Activated naive CD8-positive, alpha-beta T cell treated with anti-CD3 and anti-CD28 coated beads, Interleukin-2, amount 50 U/mL, for 24 hours (primary cell): ENCODE results near the gene TES.
"Not testable (repeated sequence)": the region's sequence is repeated elsewhere in the genome, so short reads cannot be mapped to it uniquely, and the experiment has no call there.

Source experiments
- ATAC-seq: fragments of 150-1000 bp; cut with Tn5 transposase; one replicate; pipeline ENCODE4 v1.10.0; 2021
- DNase-seq: peaks from one replicate; pipeline ENCODE4 v3.0.0; 2021
- H3K27ac Mint-ChIP-seq: one replicate; pipeline ENCODE4 v1.8.0; 2021; ENCODE audit warnings: mild to moderate bottlenecking, mixed read lengths
- H3K27me3 Mint-ChIP-seq: one replicate; pipeline ENCODE4 v1.8.0; 2021; ENCODE audit warnings: mixed read lengths
- H3K36me3 Mint-ChIP-seq: one replicate; pipeline ENCODE4 v1.8.0; 2021; ENCODE audit warnings: low read depth, mixed read lengths
- H3K4me1 Mint-ChIP-seq: one replicate; pipeline ENCODE4 v1.8.0; 2021; ENCODE audit warnings: mixed read lengths
- H3K4me3 Mint-ChIP-seq: one replicate; pipeline ENCODE4 v1.8.0; 2021; ENCODE audit warnings: mild to moderate bottlenecking, moderate library complexity, mixed read lengths
- H3K9me3 Mint-ChIP-seq: one replicate; pipeline ENCODE4 v1.8.0; 2021; ENCODE audit warnings: mixed read lengths

TES gene

GRCh38 chr7:116236020-116236630, 25.8 kb downstream of the TES start:
- H3K9me3 Mint-ChIP-seq: no peaks in the 10 kb centered on the region
- peak; percentile 56 for ATAC-seq
- no peaks in the 10 kb centered on the region for H3K27me3 Mint-ChIP-seq
- peak; percentile 43 for DNase-seq
- H3K36me3 Mint-ChIP-seq: peaks cover 23% of the 10 kb centered on the region
- H3K4me1 Mint-ChIP-seq: peaks cover 64% of the 10 kb centered on the region
- no peak overlapping the region for H3K4me3 Mint-ChIP-seq
- H3K27ac Mint-ChIP-seq: no peak overlapping the region

- peaks cover 42% of the 10 kb centered on the region for H3K4me1 Mint-ChIP-seq
- no peak overlapping the region for H3K27ac Mint-ChIP-seq
- H3K9me3 Mint-ChIP-seq: no peaks in the 10 kb centered on the region
- ATAC-seq (no peak), DNase-seq (no peak)
- H3K36me3 Mint-ChIP-seq: peaks cover 36% of the 10 kb centered on the region
- H3K4me3 Mint-ChIP-seq: no peak overlapping the region
- no peaks in the 10 kb centered on the region for H3K27me3 Mint-ChIP-seq
These were observed 28.7 kb downstream of the TES start for GRCh38 chr7:116239020-116239419.

DNA sequence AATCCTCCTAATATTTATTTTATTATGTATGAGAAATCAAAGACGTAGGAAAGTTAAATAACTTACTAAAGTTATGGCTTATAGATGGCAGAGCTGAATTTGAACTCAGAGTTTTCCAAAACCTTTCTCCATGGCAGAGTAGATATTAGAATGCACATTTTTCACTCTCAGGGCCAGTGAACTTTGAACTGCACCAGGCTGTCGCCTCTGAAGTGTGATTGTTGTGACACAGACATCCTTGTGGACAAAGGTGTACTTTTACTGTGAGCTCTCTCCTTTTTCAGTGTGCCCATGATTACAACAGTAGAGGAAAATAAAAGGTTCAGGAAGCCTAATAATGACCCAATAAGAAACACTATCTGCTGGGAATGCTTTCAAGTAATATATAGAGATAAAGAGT, 29.1 kb downstream of the TES start:
- Mint-ChIP-seq H3K4me1 (peaks cover 37% of the 10 kb centered on the region), H3K9me3 (no peaks in the 10 kb centered on the region), H3K4me3 (no peak overlapping the region), H3K36me3 (peaks cover 40% of the 10 kb centered on the region), H3K27me3 (no peaks in the 10 kb centered on the region), H3K27ac (no peak overlapping the region)
- no peak for ATAC-seq
- DNase-seq: no peak

GRCh38 chr7:116240024-116240668, 29.8 kb downstream of the TES start:
- no peak for ATAC-seq
- no peak overlapping the region for H3K27ac Mint-ChIP-seq
- peaks cover 31% of the 10 kb centered on the region for H3K4me1 Mint-ChIP-seq

DNA sequence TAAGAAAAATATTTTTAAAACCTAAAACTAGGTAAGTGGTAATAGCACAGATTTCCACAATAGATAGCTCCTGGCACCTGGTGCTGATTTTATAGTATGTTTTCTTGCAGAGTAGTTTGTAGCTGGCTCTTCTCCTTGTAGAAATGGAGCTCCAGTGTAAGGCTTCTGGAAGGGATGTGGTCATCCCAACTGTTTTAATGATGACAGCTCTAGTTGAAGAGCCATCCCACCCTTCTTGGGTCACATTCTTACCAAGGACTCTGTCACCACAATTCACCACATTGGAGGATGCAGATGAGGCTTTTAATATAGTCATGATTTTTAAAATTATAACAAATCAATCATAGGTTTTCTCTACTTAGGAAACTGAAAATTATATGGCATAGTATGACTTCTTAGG, 31.0 kb downstream of the TES start:
- Mint-ChIP-seq H3K9me3 (peaks cover 7% of the 10 kb centered on the region), H3K4me3 (no peak overlapping the region), H3K36me3 (peaks cover 57% of the 10 kb centered on the region), H3K27ac (no peak overlapping the region), H3K4me1 (peaks cover 33% of the 10 kb centered on the region), H3K27me3 (no peaks in the 10 kb centered on the region)
- ATAC-seq (no peak), DNase-seq (no peak)

More at GRCh38 chr7:116240024-116240668, 29.8 kb downstream of the TES start:
- H3K36me3 Mint-ChIP-seq: peaks cover 47% of the 10 kb centered on the region
- no peak for DNase-seq
- peaks cover 2% of the 10 kb centered on the region for H3K9me3 Mint-ChIP-seq
- H3K27me3 Mint-ChIP-seq: no peaks in the 10 kb centered on the region
- no peak overlapping the region for H3K4me3 Mint-ChIP-seq

- Mint-ChIP-seq H3K9me3 (peaks cover 14% of the 10 kb centered on the region), H3K27ac (no peak overlapping the region), H3K4me3 (no peak overlapping the region), H3K36me3 (peaks cover 57% of the 10 kb centered on the region), H3K27me3 (no peaks in the 10 kb centered on the region), H3K4me1 (peaks cover 38% of the 10 kb centered on the region)
- DNase-seq (no peak), ATAC-seq (no peak)
These were observed 31.8 kb downstream of the TES start for GRCh38 chr7:116242178-116242577.

- Mint-ChIP-seq H3K4me1 (peaks cover 33% of the 10 kb centered on the region), H3K27me3 (no peaks in the 10 kb centered on the region), H3K4me3 (no peak overlapping the region), H3K36me3 (peaks cover 54% of the 10 kb centered on the region), H3K27ac (no peak overlapping the region), H3K9me3 (peaks cover 14% of the 10 kb centered on the region)
- DNase-seq (no peak), ATAC-seq (no peak)
These were observed 32.4 kb downstream of the TES start for GRCh38 chr7:116242759-116243158.

DNA sequence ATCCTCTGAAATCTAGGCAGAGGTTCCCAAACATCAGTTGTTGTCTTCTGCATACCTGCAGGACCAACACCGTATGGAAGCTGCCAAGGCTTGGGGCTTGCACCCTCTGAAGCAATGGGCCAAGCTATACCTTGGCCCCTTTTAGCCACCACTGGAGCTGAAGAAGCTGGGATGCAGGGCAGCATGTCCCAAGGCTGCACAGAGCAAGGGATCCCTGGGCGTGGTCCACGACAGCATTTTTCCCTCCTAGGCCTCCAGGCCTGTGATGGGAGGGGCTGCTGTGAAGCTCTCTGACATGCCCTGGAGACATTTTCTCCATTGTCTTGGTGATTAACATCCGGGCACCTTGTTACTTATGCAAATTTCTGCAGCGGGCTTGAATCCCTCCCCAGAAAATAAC, 34.5 kb downstream of the TES start:
- peaks cover 14% of the 10 kb centered on the region for H3K9me3 Mint-ChIP-seq
- ATAC-seq, DNase-seq, H3K27me3 Mint-ChIP-seq, H3K27ac Mint-ChIP-seq, H3K4me3 Mint-ChIP-seq: not testable (repeated sequence)
- peaks cover 25% of the 10 kb centered on the region for H3K4me1 Mint-ChIP-seq
- peaks cover 57% of the 10 kb centered on the region for H3K36me3 Mint-ChIP-seq

- Mint-ChIP-seq H3K4me1 (peaks cover 23% of the 10 kb centered on the region), H3K4me3 (no peak overlapping the region), H3K27me3 (no peaks in the 10 kb centered on the region), H3K9me3 (peaks cover 14% of the 10 kb centered on the region), H3K27ac (peak overlapping the region; percentile 59), H3K36me3 (peaks cover 61% of the 10 kb centered on the region)
- ATAC-seq: peak; percentile 86
- no peak for DNase-seq
These were observed 36.0 kb downstream of the TES start for GRCh38 chr7:116246357-116246756.

GRCh38 chr7:116249969-116250553, 39.7 kb downstream of the TES start:
- H3K27me3 Mint-ChIP-seq: no peaks in the 10 kb centered on the region
- H3K9me3 Mint-ChIP-seq: peaks cover 13% of the 10 kb centered on the region
- peaks cover 25% of the 10 kb centered on the region for H3K4me1 Mint-ChIP-seq
- H3K4me3 Mint-ChIP-seq: no peak overlapping the region
- H3K27ac Mint-ChIP-seq: no peak overlapping the region
- DNase-seq: no peak
- H3K36me3 Mint-ChIP-seq: peaks cover 52% of the 10 kb centered on the region
- ATAC-seq: peak; percentile 45

- peaks cover 10% of the 10 kb centered on the region for H3K4me1 Mint-ChIP-seq
- H3K4me3 Mint-ChIP-seq: no peak overlapping the region
- DNase-seq (no peak), ATAC-seq (no peak)
- peaks cover 42% of the 10 kb centered on the region for H3K36me3 Mint-ChIP-seq
- no peak overlapping the region for H3K27ac Mint-ChIP-seq
- H3K9me3 Mint-ChIP-seq: peaks cover 3% of the 10 kb centered on the region
- H3K27me3 Mint-ChIP-seq: no peaks in the 10 kb centered on the region
These were observed 41.3 kb downstream of the TES start for GRCh38 chr7:116251675-116252074.

DNA sequence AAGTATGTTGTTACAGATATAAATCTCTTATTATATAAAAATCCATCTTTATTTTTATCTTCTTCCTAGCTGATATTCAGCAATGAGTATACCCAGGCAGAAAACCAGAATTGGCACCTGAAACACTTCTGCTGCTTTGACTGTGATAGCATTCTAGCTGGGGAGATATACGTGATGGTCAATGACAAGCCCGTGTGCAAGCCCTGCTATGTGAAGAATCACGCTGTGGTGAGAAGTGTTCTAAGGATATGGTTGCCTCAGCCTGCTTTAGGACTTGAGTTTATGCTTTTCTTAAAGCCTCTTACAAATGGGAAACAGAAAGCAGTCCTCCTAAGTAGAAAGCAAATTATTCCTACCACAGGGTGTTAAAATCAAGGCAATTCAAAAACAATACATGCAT, 41.9 kb downstream of the TES start:
- H3K27ac Mint-ChIP-seq: no peak overlapping the region

DNA sequence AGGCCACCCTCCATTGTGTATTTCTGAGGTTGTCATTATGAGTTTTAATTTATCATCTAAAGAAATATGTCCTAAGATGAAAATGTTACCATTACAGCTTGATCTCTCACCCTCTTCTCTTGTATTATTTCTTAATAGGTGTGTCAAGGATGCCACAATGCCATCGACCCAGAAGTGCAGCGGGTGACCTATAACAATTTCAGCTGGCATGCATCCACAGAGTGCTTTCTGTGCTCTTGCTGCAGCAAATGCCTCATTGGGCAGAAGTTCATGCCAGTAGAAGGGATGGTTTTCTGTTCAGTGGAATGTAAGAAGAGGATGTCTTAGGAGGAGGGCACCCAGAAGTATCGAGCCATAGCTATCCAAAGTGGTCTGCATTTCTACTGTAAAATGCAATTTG, 46.8 kb downstream of the TES start:
- Mint-ChIP-seq H3K27me3 (no peaks in the 10 kb centered on the region), H3K9me3 (no peaks in the 10 kb centered on the region), H3K36me3 (peaks cover 31% of the 10 kb centered on the region), H3K4me1 (peaks cover 17% of the 10 kb centered on the region), H3K27ac (no peak overlapping the region), H3K4me3 (no peak overlapping the region)
- DNase-seq: no peak
- ATAC-seq: no peak

More for the DNA sequence above, 41.9 kb downstream of the TES start:
- no peak overlapping the region for H3K4me3 Mint-ChIP-seq
- peaks cover 38% of the 10 kb centered on the region for H3K36me3 Mint-ChIP-seq
- no peaks in the 10 kb centered on the region for H3K9me3 Mint-ChIP-seq
- DNase-seq: no peak
- no peaks in the 10 kb centered on the region for H3K27me3 Mint-ChIP-seq
- peaks cover 8% of the 10 kb centered on the region for H3K4me1 Mint-ChIP-seq
- ATAC-seq: no peak

DNA sequence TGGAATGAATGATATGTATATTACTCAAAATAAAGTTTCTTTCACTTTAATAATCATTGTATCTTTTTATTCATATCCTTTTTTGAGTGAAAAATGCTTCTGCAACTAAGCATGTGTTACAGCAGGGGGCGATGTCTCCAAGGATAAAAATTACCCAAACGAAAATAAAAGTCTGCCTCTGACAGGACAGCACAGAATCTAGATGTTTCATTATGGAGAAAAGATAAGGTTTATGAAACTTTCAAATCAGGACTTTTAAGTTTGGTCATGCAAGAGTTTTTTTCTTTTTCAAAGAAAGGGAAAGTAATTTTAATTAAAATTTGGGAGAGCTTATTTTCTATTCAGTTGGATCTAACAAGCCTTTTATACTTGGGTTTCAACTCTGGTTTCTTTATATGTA, 48.4 kb downstream of the TES start:
- H3K27ac Mint-ChIP-seq: no peak overlapping the region
- DNase-seq: peak; percentile 34
- ATAC-seq: no peak

GRCh38 chr7:116259156-116259870, 49.0 kb downstream of the TES start:
- DNase-seq (no peak), ATAC-seq (no peak)
- H3K4me3 Mint-ChIP-seq: no peak overlapping the region
- no peaks in the 10 kb centered on the region for H3K27me3 Mint-ChIP-seq
- no peak overlapping the region for H3K27ac Mint-ChIP-seq
- peaks cover 24% of the 10 kb centered on the region for H3K36me3 Mint-ChIP-seq
- H3K4me1 Mint-ChIP-seq: peaks cover 16% of the 10 kb centered on the region
- H3K9me3 Mint-ChIP-seq: no peaks in the 10 kb centered on the region

More for the DNA sequence above, 48.4 kb downstream of the TES start:
- H3K4me3 Mint-ChIP-seq: no peak overlapping the region
- H3K4me1 Mint-ChIP-seq: peaks cover 16% of the 10 kb centered on the region
- H3K27me3 Mint-ChIP-seq: no peaks in the 10 kb centered on the region
- H3K9me3 Mint-ChIP-seq: no peaks in the 10 kb centered on the region
- H3K36me3 Mint-ChIP-seq: peaks cover 26% of the 10 kb centered on the region
